BJ (cell line): ENCODE measurements around the gene DCAF8. TPM values are rescaled to one million over a fixed set of nuclear protein-coding genes. Genes with fewer than 3 reads are reported as not detected.

ENCODE experiments used
- CTCF ChIA-PET: fragments of 350-600 bp; formaldehyde crosslinking; extraction: SDS; loops from one replicate; lab custom pipeline; 2021; ENCODE audit warnings: antibody characterized with exemption, inconsistent platforms; lab: Yijun Ruan, JAX
- POLR2A ChIA-PET: fragments of 300-600 bp; sonication (Branson Sonifier 250); formaldehyde crosslinking; extraction: SDS; loops from one replicate; lab custom pipeline; 2021; ENCODE audit warnings: antibody characterized with exemption; lab: Charles Lee
- DNase-seq: peaks from one replicate; pipeline ENCODE4 v3.0.0-alpha.2; 2011; ENCODE audit warnings: low read depth
- H3K27me3 ChIP-seq: 2 replicates; pipeline ENCODE4 v1.6.0; 2011; ENCODE audit warnings: low read length; ENCODE audit not compliant: control insufficient read depth, insufficient read depth
- H3K36me3 ChIP-seq: 2 replicates; pipeline ENCODE4 v1.5.1; 2011; ENCODE audit warnings: low read length; ENCODE audit not compliant: control insufficient read depth, insufficient read depth
- H3K4me3 ChIP-seq: 2 replicates; pipeline ENCODE4 v1.5.1; 2011; ENCODE audit warnings: low read depth, mild to moderate bottlenecking, control low read depth, low read length
- CTCF ChIP-seq: IDR thresholded peaks from 2 replicates; pipeline ENCODE4 v1.5.1; 2011; ENCODE audit warnings: low read depth, mild to moderate bottlenecking, control low read depth, inconsistent platforms, low read length, moderate library complexity; ENCODE audit not compliant: insufficient read depth
- polyA plus RNA-seq: library from polyadenylated mRNA; depleted of rRNA; stranded (reverse); fragments of >200 nt; gene quantifications from 2 replicates; pipeline ENCODE4 v1.2.3, GENCODE V29; 2011

The DCAF8 gene
- polyA plus RNA-seq, 1 experiment, result 84.0 TPM

GRCh38 chr1:160307118-160307791 lies 44.9 kb upstream of the DCAF8 start:
- Histone ChIP-seq H3K4me3 (no peak overlapping the region), H3K36me3 (peaks cover 34% of the 10 kb centered on the region), H3K27me3 (no peaks in the 10 kb centered on the region)
- no peak for DNase-seq
- ChIA-PET POLR2A (no interaction called here), CTCF (interaction anchor here (1.0 to 9.4 kb wide), 2 partner anchors 12 to 16 kb away, joined by 3 to 53 read pairs; no protein-coding TSS in a partner anchor)
- TF ChIP-seq CTCF, result no peak

GRCh38 chr1:160300173-160300572 lies 37.8 kb upstream of the DCAF8 start:
- Histone ChIP-seq H3K27me3 (no peaks in the 10 kb centered on the region), H3K4me3 (no peak overlapping the region), H3K36me3 (peaks cover 30% of the 10 kb centered on the region)
- TF ChIP-seq CTCF, result no peak
- no peak for DNase-seq
- POLR2A ChIA-PET, result no interaction called here
- CTCF ChIA-PET, result interaction anchor here (4.8 kb wide), 1 partner anchor 9 kb away, joined by 36 read pairs; no protein-coding TSS in a partner anchor

GRCh38 chr1:160296036-160296435 lies 33.7 kb upstream of the DCAF8 start:
- ChIA-PET CTCF (interaction anchor here (0.6 to 1.3 kb wide), 3 partner anchors 34 to 211 kb away, joined by 3 to 4 read pairs (median 3); no protein-coding TSS in a partner anchor), POLR2A (no interaction called here)
- no peak for DNase-seq
- Histone ChIP-seq H3K27me3 (no peaks in the 10 kb centered on the region), H3K36me3 (peaks cover 52% of the 10 kb centered on the region), H3K4me3 (no peak overlapping the region)
- no peak for TF ChIP-seq CTCF

- no peaks in the 10 kb centered on the region for H3K27me3 ChIP-seq
- TF ChIP-seq CTCF, result no peak
- ChIA-PET POLR2A (no interaction called here), CTCF (interaction anchor here (0.9 to 3.6 kb wide), 16 partner anchors 9 to 246 kb away, joined by 3 to 53 read pairs (median 12); partner anchors contain the start of gene CASQ1)
- DNase-seq, result no peak
- peaks cover 57% of the 10 kb centered on the region for H3K36me3 ChIP-seq
- no peak overlapping the region for H3K4me3 ChIP-seq
These were observed 30.9 kb upstream of the DCAF8 start for GRCh38 chr1:160293020-160293968.
